ENCODE results near the gene SLC2A1.

SLC2A1 gene

GRCh38 chr1:42958488-42959319 lies at the start of gene SLC2A1:
TSS of gene SLC2A1 (minus strand) at chr1:42958868. CDS start at chr1:42958651, 217 bp downstream.
- peak; percentile 97 for DNase-seq

DNA sequence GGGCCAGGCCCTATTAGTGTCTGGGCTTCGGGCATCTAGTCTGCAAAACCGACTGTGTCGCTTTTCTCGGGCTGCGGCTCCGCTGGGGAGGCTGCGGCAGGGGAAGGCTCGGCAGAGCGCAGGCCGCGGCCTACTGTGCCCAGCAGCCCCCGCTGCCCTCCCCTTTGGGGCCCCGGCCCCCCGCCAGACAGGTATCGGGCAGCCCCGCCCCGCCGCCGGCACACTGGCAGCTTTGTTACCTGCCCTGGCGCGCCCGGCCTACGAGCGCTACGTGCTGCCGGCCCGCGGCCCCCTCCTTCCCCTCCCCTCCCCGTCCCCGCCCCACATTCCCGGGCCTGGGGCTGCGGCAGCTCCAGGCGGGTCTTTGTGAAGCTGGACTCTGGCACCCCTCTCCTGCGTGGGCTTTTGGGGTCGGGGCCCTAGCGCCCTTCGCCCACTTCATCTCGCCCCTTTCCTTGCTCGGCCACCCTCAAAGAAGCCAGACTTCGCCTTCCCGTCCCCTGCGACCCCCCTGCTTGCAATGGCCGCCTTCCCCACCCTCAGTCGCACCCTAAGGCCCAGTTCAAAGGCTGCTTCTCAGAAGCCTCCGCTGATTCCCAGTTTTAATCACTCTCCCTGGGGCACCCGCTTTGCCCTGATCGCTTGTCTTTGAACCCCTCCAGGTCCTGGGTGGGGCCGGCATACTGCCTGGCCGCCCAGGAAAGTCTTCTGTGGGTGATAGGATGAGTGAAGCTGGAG lies 48.9 kb upstream of the SLC2A1 start:
- no peak for DNase-seq

DNA sequence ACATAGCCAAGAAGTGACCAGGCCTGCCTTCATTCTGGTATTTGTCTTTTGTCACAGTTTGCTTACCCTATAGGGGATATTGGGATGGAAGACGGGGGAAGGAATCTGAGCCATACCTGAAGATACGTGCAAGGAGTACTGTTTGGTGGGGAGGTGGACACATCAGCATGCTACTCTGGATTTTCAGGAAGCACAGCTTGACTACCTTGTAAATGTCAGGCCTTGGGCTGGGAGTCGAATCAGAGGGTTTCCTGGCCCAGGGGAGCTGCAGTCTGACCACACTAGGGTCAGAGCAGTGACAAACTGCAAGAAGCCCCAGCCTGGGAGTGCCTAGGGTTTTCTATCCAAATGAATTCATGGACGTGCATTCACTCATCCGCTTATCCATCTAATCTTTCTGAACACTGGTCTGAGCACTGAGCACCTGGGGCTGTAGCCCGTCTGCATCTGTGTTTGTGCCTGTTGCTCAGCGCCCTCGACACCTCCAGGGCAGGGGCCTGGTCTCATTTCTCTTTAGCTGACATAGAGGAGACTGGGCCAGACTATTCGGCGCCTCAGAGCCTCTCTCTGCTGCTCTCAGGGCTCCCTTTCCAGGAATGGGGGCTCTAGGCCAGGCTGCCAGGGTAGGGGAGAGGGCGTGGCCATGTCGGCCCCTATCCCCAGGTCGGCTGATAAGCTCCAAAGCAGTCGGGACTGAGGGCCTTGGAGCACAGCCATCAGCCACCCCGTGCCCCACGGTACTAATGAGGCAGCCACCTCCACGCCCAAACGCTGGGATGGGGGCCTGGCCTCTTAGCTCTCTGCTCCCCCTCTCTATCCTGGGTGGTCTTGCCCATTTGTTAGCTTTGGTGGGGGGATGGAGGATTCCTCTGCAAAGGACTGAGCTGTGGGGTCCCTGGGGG lies 47.0 kb upstream of the SLC2A1 start:
- no peak for DNase-seq

- no peak for DNase-seq
Observed at GRCh38 chr1:43004587-43005459, 46.2 kb upstream of the SLC2A1 start.

- DNase-seq: no peak
Observed at GRCh38 chr1:43002766-43003165, 44.1 kb upstream of the SLC2A1 start.

- no peak for DNase-seq
Observed at GRCh38 chr1:43002116-43002515, 43.4 kb upstream of the SLC2A1 start.

- DNase-seq: no peak
Observed at GRCh38 chr1:43001434-43001833, 42.8 kb upstream of the SLC2A1 start.

- DNase-seq: no peak
Observed at GRCh38 chr1:43000271-43000670, 41.6 kb upstream of the SLC2A1 start.

GRCh38 chr1:42999308-42999707 lies 40.6 kb upstream of the SLC2A1 start:
- no peak for DNase-seq

GRCh38 chr1:42998386-42998785 lies 39.7 kb upstream of the SLC2A1 start:
- DNase-seq: no peak

DNA sequence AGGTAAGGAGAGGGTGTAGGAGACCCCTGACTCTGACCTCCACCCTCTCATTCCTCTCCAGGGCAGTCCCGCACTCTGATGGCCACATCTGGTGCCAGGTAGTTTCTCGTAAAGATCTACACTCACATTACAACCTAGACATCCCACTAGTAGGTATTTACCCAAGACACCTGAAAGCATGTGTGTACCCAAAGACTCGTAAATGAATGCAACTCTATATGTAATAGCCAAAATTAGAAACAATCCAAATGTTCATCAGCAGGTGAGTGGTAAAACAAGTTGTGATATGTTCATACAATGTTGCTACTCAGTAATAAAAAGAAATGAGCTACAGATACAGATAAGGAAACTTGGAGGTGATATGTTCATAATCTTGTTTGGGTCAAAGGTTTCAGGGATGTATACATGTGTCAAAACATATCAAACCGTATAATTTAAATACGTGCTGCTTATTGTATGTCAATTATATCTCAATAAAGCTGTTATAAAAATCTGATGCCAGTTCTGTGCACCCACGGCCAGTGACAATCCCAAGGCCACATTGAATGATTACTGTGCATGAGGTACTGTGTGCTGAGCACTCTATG lies 37.8 kb upstream of the SLC2A1 start:
- no peak for DNase-seq

DNA sequence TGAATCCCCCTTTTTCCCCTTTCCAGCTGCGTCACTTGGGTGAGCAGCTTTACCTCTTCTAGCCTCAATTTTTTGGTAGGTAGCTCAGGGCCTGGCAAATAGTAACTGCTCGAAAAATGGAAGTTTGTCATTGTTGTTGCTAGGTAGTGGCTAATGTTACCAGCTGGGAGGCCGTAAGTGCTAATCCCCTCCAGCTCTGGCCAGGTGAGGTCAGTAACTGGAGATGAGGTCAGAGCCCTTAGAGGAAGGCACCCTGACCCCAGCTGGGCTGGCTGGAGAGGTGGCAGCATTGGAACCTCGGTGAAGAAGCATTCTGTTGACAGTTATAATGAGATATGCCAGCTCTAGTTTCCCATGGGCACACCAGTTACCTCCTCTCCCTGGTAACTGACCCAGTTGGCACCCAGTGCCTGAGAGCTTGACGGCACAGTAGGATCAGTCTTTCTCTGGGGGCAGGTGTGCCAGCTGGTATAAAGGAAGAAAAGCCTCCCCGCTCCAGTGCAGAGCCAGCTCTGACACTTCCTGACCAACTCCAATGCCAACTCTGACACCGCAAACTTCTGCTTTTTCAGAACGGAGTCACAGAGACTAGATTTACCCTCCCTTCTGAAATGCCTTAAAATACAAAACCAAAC lies 35.0 kb upstream of the SLC2A1 start:
- DNase-seq: peak; percentile 32

- no peak for DNase-seq
Observed at GRCh38 chr1:42992054-42992571, 33.4 kb upstream of the SLC2A1 start.

DNA sequence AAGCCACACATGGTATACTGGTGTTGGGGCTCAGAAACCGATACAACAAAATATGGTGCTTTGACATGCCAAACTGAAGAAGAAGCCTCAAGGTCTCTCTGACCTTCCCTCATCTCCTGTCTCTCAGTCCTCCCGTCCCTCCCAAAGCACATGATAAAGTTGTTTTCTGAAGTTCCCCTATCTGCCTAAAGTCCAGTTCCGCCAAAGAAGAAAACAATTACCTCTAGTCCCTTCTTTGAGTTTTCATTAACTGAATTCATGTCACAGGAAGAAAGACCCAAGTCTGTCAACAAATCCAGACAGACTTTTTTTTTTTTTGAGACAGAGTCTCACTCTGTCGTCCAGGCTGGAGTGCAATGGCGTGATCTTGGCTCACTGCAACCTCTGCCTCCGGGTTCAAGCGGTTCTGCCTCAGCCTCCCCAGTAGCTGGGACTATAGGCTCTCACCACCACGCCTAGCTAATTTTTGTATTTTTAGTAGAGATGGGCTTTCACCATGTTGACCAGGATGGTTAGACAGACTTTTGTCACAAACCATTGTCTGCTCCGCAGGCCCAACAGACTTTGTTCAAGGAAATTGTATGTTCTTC lies 32.2 kb upstream of the SLC2A1 start:
- DNase-seq: no peak

- DNase-seq: no peak
Observed at GRCh38 chr1:42983693-42984092, 25.0 kb upstream of the SLC2A1 start.

- DNase-seq: no peak
Observed at GRCh38 chr1:42983253-42983652, 24.6 kb upstream of the SLC2A1 start.

DNA sequence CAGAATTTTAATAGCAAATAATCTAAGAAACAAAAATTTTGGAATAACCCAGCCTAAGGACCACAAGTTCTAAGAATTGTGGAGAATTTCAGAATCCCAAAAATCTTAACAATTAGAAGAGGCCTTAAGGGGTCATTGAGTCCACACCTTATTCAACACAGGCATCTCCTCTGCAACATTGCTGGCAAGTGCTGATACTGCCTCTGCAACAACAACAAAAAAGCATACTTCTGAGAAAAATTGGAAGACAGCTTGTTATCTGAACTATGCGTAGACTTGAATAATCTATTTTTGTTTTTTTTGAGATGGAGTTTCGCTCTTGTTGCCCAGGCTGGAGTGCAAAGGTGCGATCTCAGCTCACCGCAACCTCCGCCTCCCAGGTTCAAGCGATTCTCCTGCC lies 24.0 kb upstream of the SLC2A1 start:
- no peak for DNase-seq

- DNase-seq: no peak
Observed at GRCh38 chr1:42981871-42982270, 23.2 kb upstream of the SLC2A1 start.

GRCh38 chr1:42981255-42981805 lies 22.7 kb upstream of the SLC2A1 start:
- DNase-seq: no peak

Measured in CD4-positive, alpha-beta T cell treated with Interleukin-15 for 1 hour (primary cell).